ENCODE data around the gene SYNJ2.

DNA sequence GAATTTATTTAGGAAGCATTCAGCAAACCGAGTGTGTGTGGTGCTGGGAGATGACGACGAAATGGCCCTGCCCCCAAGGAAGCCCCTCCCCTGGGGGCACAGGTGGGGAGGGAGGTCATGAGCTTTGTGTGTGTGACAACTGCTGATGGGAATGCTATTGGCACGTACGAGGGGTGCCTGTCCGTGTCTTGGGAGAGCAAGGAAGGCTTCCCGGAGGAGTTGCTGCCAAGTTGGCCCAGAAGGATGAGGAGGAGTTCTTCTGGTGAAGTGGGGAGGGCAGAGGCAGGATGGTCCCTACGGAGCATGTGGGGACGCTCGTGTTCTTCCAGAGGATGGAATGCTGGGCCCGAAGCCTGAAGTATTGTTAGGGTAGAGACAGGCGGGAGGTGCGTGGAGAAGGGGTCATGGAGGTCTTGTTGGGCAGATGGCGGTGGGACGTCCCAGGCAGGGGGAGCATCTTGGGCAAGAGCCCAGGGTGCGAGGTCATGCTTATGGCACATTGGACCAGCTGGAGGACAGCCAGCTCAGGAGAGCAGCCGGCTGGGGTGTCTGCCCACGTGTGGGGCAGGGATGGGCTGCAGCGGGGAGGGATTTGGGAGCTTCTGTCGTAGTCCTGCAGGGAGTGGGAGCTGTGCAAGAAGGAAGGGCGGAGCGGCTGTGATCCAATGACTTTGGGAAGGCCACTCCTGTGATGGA is 46.1 kb downstream of the SYNJ2 start:
- TF ChIP-seq POLR2AphosphoS5 (IDR thresholded peaks at IDR 0.05; ENCODE audit: low read depth, low read length), result no peak
- TF ChIP-seq POLR2A (IDR thresholded peaks at IDR 0.05; ENCODE audit: low read depth, low read length), result no peak
- no peak for TF ChIP-seq TAF1 (IDR thresholded peaks at IDR 0.05; ENCODE audit: low read depth, low read length)
- no peak for TF ChIP-seq SPI1 (IDR thresholded peaks at IDR 0.05; ENCODE audit: low read depth, low read length)
- TF ChIP-seq POU2F2 (IDR thresholded peaks at IDR 0.05; ENCODE audit: low read depth, low read length), result no peak
- TF ChIP-seq PAX5 (IDR thresholded peaks at IDR 0.05; ENCODE audit: insufficient read depth, low read length, severe bottlenecking), result no peak

Data from GM12891 (cell line).